ENCODE measurements around the gene BRMS1.

DNA sequence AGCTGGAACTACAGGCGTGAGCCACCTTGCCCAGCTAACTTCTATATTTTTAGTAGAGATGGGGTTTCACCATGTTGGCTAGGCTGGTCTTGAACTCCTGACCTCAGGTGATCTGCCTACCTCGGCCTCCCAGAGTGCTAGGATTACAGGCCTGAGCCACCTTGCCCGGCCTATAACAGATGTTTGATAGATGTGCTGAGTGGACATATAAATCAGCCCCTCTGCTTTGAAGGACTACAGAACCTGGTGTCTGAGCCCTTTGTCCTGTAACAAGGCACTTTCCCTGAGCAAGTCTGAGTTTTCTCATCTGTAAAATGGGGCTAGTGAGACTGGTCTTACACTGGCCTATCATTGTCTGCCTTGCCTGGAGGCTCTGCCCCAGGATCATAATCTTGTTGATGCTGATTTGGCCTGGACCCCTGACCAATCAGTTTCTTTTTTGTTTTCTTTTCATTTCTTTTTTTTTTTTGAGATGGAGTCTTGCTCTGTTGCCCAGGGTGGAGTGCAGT lies 15.7 kb downstream of the BRMS1 start:
- no peak for TF ChIP-seq POLR2AphosphoS5 (IDR thresholded peaks at IDR 0.05; ENCODE audit: low read depth, low read length)
- TF ChIP-seq, protein P1, sequence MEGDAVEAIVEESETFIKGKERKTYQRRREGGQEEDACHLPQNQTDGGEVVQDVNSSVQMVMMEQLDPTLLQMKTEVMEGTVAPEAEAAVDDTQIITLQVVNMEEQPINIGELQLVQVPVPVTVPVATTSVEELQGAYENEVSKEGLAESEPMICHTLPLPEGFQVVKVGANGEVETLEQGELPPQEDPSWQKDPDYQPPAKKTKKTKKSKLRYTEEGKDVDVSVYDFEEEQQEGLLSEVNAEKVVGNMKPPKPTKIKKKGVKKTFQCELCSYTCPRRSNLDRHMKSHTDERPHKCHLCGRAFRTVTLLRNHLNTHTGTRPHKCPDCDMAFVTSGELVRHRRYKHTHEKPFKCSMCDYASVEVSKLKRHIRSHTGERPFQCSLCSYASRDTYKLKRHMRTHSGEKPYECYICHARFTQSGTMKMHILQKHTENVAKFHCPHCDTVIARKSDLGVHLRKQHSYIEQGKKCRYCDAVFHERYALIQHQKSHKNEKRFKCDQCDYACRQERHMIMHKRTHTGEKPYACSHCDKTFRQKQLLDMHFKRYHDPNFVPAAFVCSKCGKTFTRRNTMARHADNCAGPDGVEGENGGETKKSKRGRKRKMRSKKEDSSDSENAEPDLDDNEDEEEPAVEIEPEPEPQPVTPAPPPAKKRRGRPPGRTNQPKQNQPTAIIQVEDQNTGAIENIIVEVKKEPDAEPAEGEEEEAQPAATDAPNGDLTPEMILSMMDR (IDR thresholded peaks at IDR 0.05): no peak
- TF ChIP-seq, protein P2, sequence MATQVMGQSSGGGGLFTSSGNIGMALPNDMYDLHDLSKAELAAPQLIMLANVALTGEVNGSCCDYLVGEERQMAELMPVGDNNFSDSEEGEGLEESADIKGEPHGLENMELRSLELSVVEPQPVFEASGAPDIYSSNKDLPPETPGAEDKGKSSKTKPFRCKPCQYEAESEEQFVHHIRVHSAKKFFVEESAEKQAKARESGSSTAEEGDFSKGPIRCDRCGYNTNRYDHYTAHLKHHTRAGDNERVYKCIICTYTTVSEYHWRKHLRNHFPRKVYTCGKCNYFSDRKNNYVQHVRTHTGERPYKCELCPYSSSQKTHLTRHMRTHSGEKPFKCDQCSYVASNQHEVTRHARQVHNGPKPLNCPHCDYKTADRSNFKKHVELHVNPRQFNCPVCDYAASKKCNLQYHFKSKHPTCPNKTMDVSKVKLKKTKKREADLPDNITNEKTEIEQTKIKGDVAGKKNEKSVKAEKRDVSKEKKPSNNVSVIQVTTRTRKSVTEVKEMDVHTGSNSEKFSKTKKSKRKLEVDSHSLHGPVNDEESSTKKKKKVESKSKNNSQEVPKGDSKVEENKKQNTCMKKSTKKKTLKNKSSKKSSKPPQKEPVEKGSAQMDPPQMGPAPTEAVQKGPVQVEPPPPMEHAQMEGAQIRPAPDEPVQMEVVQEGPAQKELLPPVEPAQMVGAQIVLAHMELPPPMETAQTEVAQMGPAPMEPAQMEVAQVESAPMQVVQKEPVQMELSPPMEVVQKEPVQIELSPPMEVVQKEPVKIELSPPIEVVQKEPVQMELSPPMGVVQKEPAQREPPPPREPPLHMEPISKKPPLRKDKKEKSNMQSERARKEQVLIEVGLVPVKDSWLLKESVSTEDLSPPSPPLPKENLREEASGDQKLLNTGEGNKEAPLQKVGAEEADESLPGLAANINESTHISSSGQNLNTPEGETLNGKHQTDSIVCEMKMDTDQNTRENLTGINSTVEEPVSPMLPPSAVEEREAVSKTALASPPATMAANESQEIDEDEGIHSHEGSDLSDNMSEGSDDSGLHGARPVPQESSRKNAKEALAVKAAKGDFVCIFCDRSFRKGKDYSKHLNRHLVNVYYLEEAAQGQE (IDR thresholded peaks at IDR 0.05; ENCODE audit: insufficient read depth in 1 of 2, low read depth in 2 of 2, low read length in 1 of 2): no peak
